ENCODE data around the gene GCHFR.

Gene GCHFR

DNA sequence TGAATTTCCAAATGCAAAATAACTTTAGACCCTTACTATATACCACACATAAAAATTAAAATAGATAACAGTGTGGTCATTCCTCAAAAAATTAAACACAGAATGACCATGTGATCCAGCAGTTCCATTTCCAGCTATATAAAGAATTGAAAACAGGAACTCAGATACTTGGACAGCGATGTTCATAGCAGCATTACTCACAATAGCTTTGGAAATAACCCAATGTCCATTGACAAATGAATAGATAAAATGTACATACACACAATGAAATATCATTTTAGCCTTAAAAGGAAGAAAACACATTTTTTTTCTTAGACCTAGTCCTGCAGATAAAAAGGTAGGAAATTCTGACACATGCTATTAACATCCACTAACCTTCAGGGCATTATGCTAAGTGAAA, 42.2 kb upstream of the GCHFR start:
- Histone ChIP-seq H3K27ac (ENCODE audit: low read depth, low read length, poor library complexity, severe bottlenecking) (no peak overlapping the region), H4K20me1 (ENCODE audit: insufficient read depth, low read length) (no peaks in the 10 kb centered on the region)
- TF ChIP-seq, protein P1, sequence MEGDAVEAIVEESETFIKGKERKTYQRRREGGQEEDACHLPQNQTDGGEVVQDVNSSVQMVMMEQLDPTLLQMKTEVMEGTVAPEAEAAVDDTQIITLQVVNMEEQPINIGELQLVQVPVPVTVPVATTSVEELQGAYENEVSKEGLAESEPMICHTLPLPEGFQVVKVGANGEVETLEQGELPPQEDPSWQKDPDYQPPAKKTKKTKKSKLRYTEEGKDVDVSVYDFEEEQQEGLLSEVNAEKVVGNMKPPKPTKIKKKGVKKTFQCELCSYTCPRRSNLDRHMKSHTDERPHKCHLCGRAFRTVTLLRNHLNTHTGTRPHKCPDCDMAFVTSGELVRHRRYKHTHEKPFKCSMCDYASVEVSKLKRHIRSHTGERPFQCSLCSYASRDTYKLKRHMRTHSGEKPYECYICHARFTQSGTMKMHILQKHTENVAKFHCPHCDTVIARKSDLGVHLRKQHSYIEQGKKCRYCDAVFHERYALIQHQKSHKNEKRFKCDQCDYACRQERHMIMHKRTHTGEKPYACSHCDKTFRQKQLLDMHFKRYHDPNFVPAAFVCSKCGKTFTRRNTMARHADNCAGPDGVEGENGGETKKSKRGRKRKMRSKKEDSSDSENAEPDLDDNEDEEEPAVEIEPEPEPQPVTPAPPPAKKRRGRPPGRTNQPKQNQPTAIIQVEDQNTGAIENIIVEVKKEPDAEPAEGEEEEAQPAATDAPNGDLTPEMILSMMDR (IDR thresholded peaks at IDR 0.05; ENCODE audit: low read length) = no peak
- no peak for TF ChIP-seq EZH2 (IDR thresholded peaks at IDR 0.05; ENCODE audit: borderline replicate concordance, low read length)

DNA sequence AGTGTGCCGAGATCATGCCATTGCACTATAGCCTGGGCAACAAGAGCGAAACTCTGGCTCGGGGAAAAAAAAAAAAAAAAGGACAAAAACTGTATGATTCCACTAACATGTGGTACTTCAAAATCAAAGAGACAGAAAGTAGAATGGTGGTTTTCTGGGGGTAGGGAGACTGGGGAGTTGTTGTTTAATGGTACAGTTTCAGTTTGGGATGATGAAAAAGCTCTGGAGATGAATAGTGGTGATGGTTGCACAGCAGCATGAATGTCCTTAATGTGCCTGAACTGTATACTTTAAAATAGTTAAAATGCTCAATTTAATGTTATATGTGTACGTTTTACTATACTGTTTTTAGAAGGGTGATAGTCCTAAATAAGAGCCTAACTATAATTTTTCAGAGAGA, 41.5 kb upstream of the GCHFR start:
- Histone ChIP-seq H3K9me2 (ENCODE audit: low read depth, low read length) (no peaks in the 10 kb centered on the region), H3K4me3 (ENCODE audit: low read depth, low read length, poor library complexity, severe bottlenecking) (no peak overlapping the region), H3K27me3 (ENCODE audit: insufficient read depth, low read length) (no peaks in the 10 kb centered on the region), H3F3A (ENCODE audit: insufficient read depth, low read length) (no peaks in the 10 kb centered on the region), H2AFZ (ENCODE audit: low read length) (no peak overlapping the region), H3K36me3 (ENCODE audit: insufficient read depth, low read length) (peaks cover 62% of the 10 kb centered on the region), H3K4me1 (ENCODE audit: insufficient read depth, low read length, severe bottlenecking) (no peaks in the 10 kb centered on the region), H3K9ac (ENCODE audit: low read length) (no peak overlapping the region), H3K79me2 (ENCODE audit: insufficient read depth, low read length) (no peaks in the 10 kb centered on the region), H3K27ac (ENCODE audit: low read depth, low read length, poor library complexity, severe bottlenecking) (no peak overlapping the region), H4K20me1 (ENCODE audit: insufficient read depth, low read length) (no peaks in the 10 kb centered on the region), H3K9me3 (ENCODE audit: low read length) (no peaks in the 10 kb centered on the region), H3K4me2 (ENCODE audit: low read length) (no peak overlapping the region)
- TF ChIP-seq, protein P1 (IDR thresholded peaks at IDR 0.05; ENCODE audit: low read length) = no peak
- TF ChIP-seq EZH2 (IDR thresholded peaks at IDR 0.05; ENCODE audit: borderline replicate concordance, low read length) = no peak

More for the DNA sequence above, 42.2 kb upstream of the GCHFR start:
- H3F3A ChIP-seq (ENCODE audit: insufficient read depth, low read length) = no peaks in the 10 kb centered on the region
- H3K4me3 ChIP-seq (ENCODE audit: low read depth, low read length, poor library complexity, severe bottlenecking) = no peak overlapping the region
- H3K4me2 ChIP-seq (ENCODE audit: low read length) = no peak overlapping the region
- H3K9me2 ChIP-seq (ENCODE audit: low read depth, low read length) = no peaks in the 10 kb centered on the region
- H3K36me3 ChIP-seq (ENCODE audit: insufficient read depth, low read length) = peaks cover 67% of the 10 kb centered on the region
- H3K9me3 ChIP-seq (ENCODE audit: low read length) = no peaks in the 10 kb centered on the region
- no peak overlapping the region for H3K9ac ChIP-seq (ENCODE audit: low read length)
- no peaks in the 10 kb centered on the region for H3K27me3 ChIP-seq (ENCODE audit: insufficient read depth, low read length)
- no peaks in the 10 kb centered on the region for H3K79me2 ChIP-seq (ENCODE audit: insufficient read depth, low read length)
- no peaks in the 10 kb centered on the region for H3K4me1 ChIP-seq (ENCODE audit: insufficient read depth, low read length, severe bottlenecking)
- H2AFZ ChIP-seq (ENCODE audit: low read length) = no peak overlapping the region

DNA sequence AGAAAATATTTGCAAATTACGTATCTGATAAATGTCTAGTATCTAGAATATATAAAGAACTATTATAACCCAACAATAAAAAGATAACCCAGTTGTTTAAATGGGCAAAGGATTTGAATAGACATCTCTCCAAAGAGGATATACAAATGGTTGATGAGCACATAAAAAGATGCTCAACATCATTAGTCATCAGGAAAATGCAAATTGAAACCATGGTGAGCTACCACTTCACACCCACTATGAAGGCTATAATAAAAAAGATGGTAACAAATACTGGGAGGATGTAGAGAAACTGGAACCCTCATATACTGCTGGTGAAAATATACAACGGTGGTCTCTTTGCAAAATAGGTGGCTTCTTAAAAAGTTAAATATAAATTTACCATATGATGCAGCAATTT, 40.9 kb upstream of the GCHFR start:
- H3K4me3 ChIP-seq (ENCODE audit: low read depth, low read length, poor library complexity, severe bottlenecking) = no peak overlapping the region
- H3K79me2 ChIP-seq (ENCODE audit: insufficient read depth, low read length) = no peaks in the 10 kb centered on the region
- no peaks in the 10 kb centered on the region for H3K27me3 ChIP-seq (ENCODE audit: insufficient read depth, low read length)
- H2AFZ ChIP-seq (ENCODE audit: low read length) = no peak overlapping the region
- H3K9me3 ChIP-seq (ENCODE audit: low read length) = no peaks in the 10 kb centered on the region
- H3K9ac ChIP-seq (ENCODE audit: low read length) = no peak overlapping the region
- H3K4me1 ChIP-seq (ENCODE audit: insufficient read depth, low read length, severe bottlenecking) = no peaks in the 10 kb centered on the region
- no peak overlapping the region for H3K27ac ChIP-seq (ENCODE audit: low read depth, low read length, poor library complexity, severe bottlenecking)
- no peaks in the 10 kb centered on the region for H3F3A ChIP-seq (ENCODE audit: insufficient read depth, low read length)
- H3K36me3 ChIP-seq (ENCODE audit: insufficient read depth, low read length) = peaks cover 56% of the 10 kb centered on the region
- H4K20me1 ChIP-seq (ENCODE audit: insufficient read depth, low read length) = no peaks in the 10 kb centered on the region
- H3K4me2 ChIP-seq (ENCODE audit: low read length) = no peak overlapping the region
- TF ChIP-seq EZH2 (IDR thresholded peaks at IDR 0.05; ENCODE audit: borderline replicate concordance, low read length) = no peak
- TF ChIP-seq, protein P1 (IDR thresholded peaks at IDR 0.05; ENCODE audit: low read length) = no peak
- no peaks in the 10 kb centered on the region for H3K9me2 ChIP-seq (ENCODE audit: low read depth, low read length)

Measured in OCI-LY1 (cell line).